HG02970 (cell line): ENCODE data around the gene IFI44L.

Experiments used
- ATAC-seq: cut with Tn5 transposase; IDR thresholded peaks from one replicate; pipeline ENCODE4 v1.9.1; 2021; ENCODE audit warnings: mild to moderate bottlenecking, moderate library complexity, moderate number of reproducible peaks; ENCODE audit not compliant: unreplicated experiment, low FRiP score

Gene IFI44L

GRCh38 chr1:78682496-78682895 lies 62.2 kb downstream of the IFI44L start:
- no peak for ATAC-seq

GRCh38 chr1:78683079-78683478 lies 62.8 kb downstream of the IFI44L start:
- no peak for ATAC-seq

- no peak for ATAC-seq
Measured at GRCh38 chr1:78687315-78687714, 67.1 kb downstream of the IFI44L start.

- no peak for ATAC-seq
Measured at GRCh38 chr1:78687914-78688313, 67.7 kb downstream of the IFI44L start.

GRCh38 chr1:78688697-78689096 lies 68.4 kb downstream of the IFI44L start:
- ATAC-seq, result no peak

- ATAC-seq, result no peak
Measured at GRCh38 chr1:78690516-78690915, 70.3 kb downstream of the IFI44L start.

GRCh38 chr1:78691995-78692747 lies 71.9 kb downstream of the IFI44L start:
- no peak for ATAC-seq
